Endothelial cell (in vitro differentiated cells): ENCODE measurements around the gene SERPINA5. TPM values are rescaled to one million over a fixed set of nuclear protein-coding genes. Genes with fewer than 3 reads are reported as not detected.

Experiments used
- DNase-seq: peaks from one replicate; pipeline ENCODE4 v3.0.0; 2021; ENCODE audit warnings: low spot score
- H3K27ac Mint-ChIP-seq: one replicate; pipeline ENCODE4 v1.8.0; 2021; ENCODE audit warnings: mixed read lengths, inconsistent platforms; ENCODE audit not compliant: unreplicated experiment
- H3K27me3 Mint-ChIP-seq: one replicate; pipeline ENCODE4 v1.8.0; 2021; ENCODE audit warnings: mild to moderate bottlenecking, moderate library complexity, mixed read lengths, inconsistent platforms; ENCODE audit not compliant: unreplicated experiment
- H3K36me3 Mint-ChIP-seq: one replicate; pipeline ENCODE4 v1.8.0; 2021; ENCODE audit warnings: mild to moderate bottlenecking, low read depth, mixed read lengths, inconsistent platforms; ENCODE audit not compliant: unreplicated experiment
- H3K4me1 Mint-ChIP-seq: one replicate; pipeline ENCODE4 v1.8.0; 2021; ENCODE audit warnings: mild to moderate bottlenecking, mixed read lengths, inconsistent platforms; ENCODE audit not compliant: unreplicated experiment
- H3K4me3 Mint-ChIP-seq: one replicate; pipeline ENCODE4 v1.8.0; 2021; ENCODE audit warnings: mild to moderate bottlenecking, mixed read lengths, inconsistent platforms; ENCODE audit not compliant: unreplicated experiment
- H3K9me3 Mint-ChIP-seq: one replicate; pipeline ENCODE4 v1.8.0; 2021; ENCODE audit warnings: mixed read lengths, inconsistent platforms; ENCODE audit not compliant: unreplicated experiment
- total RNA-seq: library from RNA; stranded (reverse); fragmentation: NEBNext Ultra II Directional; extraction: Animal tissue kit (Norgen Biotek cat#: 25700); gene quantifications from one replicate; pipeline ENCODE4 v1.2.1, GENCODE V29; 2021; ENCODE audit not compliant: unreplicated experiment
- TF ChIP-seq, protein P1 (sequence below): fragments of 200-600 bp; sonication (generic); IDR thresholded peaks from one replicate; pipeline ENCODE4 v1.5.0; 2021; ENCODE audit warnings: antibody characterized with exemption; ENCODE audit not compliant: unreplicated experiment

Gene SERPINA5
- total RNA-seq, 1 donor from 2014 or later, result 0.26 TPM

DNA sequence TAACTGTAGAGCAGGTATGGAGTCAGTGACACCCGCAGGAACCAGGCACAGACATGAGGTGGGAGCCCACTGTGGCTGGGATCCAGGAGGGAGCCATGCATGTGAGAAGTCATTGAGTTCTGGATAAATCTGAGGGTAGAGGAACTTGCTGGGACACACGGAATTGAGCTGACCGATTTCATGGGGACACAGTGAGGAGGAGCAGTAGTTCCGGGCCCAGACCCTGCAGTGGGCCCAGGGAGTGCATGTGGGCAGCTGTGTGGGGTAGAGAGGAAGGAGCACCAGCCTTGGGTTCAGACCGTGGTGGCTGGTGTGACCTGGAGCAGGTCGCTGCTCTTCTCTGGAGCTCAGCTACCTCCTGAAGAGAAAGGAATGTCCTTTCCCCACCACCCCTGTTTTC, 39.4 kb downstream of the SERPINA5 start:
- TF ChIP-seq, protein P1, sequence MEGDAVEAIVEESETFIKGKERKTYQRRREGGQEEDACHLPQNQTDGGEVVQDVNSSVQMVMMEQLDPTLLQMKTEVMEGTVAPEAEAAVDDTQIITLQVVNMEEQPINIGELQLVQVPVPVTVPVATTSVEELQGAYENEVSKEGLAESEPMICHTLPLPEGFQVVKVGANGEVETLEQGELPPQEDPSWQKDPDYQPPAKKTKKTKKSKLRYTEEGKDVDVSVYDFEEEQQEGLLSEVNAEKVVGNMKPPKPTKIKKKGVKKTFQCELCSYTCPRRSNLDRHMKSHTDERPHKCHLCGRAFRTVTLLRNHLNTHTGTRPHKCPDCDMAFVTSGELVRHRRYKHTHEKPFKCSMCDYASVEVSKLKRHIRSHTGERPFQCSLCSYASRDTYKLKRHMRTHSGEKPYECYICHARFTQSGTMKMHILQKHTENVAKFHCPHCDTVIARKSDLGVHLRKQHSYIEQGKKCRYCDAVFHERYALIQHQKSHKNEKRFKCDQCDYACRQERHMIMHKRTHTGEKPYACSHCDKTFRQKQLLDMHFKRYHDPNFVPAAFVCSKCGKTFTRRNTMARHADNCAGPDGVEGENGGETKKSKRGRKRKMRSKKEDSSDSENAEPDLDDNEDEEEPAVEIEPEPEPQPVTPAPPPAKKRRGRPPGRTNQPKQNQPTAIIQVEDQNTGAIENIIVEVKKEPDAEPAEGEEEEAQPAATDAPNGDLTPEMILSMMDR, result no peak
- no peak for DNase-seq
- H3K4me1 Mint-ChIP-seq, result no peaks in the 10 kb centered on the region
- peaks cover 27% of the 10 kb centered on the region for H3K36me3 Mint-ChIP-seq
- H3K27me3 Mint-ChIP-seq, result peaks cover 9% of the 10 kb centered on the region
- no peak overlapping the region for H3K4me3 Mint-ChIP-seq
- peaks cover 31% of the 10 kb centered on the region for H3K9me3 Mint-ChIP-seq
- no peak overlapping the region for H3K27ac Mint-ChIP-seq

DNA sequence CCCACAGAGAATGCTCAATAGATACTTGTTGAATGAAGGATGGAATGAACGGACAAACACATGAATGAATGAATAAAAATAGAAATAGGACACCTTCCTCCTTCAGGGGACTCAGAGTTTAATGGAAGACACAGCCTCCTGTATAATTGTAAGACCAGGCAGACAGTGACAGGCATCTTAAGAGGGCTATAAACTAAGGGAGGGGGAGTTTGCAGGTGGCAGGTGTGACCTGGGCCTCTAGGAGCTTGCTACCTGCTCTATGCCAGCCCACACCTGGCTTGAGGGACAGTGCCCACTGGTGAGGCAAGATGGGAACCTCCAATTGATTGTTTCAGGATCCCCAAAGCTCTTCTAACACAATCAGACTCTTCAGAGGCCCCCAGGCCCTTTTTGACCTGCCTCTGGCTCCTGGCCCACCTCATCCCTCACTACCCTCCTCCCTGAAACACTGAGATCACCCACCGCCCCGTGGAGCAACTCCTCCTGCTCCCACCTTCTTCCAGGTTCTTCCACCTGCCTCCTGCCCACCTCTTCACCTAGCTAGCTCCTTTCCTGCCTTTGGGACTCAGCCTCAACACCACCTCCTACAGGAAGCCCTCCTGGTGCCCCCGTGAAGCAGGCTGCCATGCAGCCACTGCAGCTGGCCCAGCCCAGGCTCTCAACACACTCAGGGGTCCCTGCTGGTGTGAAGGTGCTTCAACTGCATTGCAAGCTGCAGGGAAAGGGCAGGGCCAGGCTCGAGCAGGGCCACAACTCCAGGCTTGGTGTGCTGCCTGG, 40.3 kb downstream of the SERPINA5 start:
- no peaks in the 10 kb centered on the region for H3K4me1 Mint-ChIP-seq
- no peak overlapping the region for H3K4me3 Mint-ChIP-seq
- H3K27ac Mint-ChIP-seq, result no peak overlapping the region
- peaks cover 31% of the 10 kb centered on the region for H3K9me3 Mint-ChIP-seq
- peaks cover 27% of the 10 kb centered on the region for H3K36me3 Mint-ChIP-seq
- peaks cover 5% of the 10 kb centered on the region for H3K27me3 Mint-ChIP-seq
- DNase-seq, result no peak
- TF ChIP-seq, protein P1, result no peak

DNA sequence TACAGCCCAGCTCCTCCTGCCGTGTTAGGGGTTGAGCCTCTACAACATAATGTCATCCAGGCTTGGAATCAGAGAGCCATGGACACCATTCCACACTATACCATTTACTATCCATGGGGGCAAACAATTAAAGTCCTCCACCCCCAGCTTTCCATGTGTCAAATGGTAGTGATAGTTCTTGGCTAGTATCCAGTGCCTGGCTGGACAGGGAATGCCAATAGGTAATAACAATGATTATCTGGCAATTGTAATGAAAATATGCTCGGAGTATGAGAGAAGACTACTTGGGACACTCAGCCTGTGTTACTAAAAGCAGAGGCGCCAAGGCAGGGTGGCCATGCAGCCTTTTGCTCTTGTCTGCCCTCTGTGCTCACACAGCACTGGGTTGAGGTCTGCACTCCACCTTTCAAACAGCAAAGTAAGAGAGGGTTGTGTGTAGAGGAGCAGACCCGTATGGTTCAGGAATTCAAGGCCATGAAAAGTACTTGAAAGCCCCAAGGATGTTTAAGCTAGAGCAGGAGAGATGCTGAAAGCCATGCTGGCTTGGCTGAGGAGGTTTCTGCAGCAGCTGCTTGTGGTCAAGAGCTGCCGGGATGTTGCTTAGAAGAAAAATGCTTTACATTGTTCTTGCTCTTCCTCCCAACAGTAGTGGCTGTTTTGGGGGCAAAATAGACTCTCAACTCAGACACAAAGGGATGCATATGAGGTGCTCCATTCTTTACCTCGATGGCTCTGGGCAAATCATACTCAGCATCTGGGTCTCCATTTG, 41.6 kb downstream of the SERPINA5 start:
- peaks cover 18% of the 10 kb centered on the region for H3K36me3 Mint-ChIP-seq
- H3K27ac Mint-ChIP-seq, result no peak overlapping the region
- DNase-seq, result no peak
- H3K4me3 Mint-ChIP-seq, result no peak overlapping the region
- H3K9me3 Mint-ChIP-seq, result peaks cover 23% of the 10 kb centered on the region
- peaks cover 5% of the 10 kb centered on the region for H3K27me3 Mint-ChIP-seq
- TF ChIP-seq, protein P1, result no peak
- H3K4me1 Mint-ChIP-seq, result no peaks in the 10 kb centered on the region

DNA sequence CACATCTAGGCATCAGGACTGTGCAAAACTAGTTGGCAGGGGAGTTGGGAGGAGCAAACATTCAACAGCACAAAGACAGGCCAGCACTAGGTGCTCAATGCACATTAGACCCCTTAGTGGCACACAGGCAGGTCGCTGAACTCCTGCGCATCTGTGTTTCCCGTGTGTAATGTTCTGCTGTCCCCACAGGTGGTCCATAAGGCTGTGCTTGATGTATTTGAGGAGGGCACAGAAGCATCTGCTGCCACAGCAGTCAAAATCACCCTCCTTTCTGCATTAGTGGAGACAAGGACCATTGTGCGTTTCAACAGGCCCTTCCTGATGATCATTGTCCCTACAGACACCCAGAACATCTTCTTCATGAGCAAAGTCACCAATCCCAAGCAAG, 42.2 kb downstream of the SERPINA5 start:
- Mint-ChIP-seq H3K9me3 (peaks cover 19% of the 10 kb centered on the region), H3K27ac (no peak overlapping the region)

More for the DNA sequence above, 42.2 kb downstream of the SERPINA5 start:
- no peak for DNase-seq
- TF ChIP-seq, protein P1, result no peak
- Mint-ChIP-seq H3K27me3 (peaks cover 5% of the 10 kb centered on the region), H3K4me1 (no peaks in the 10 kb centered on the region), H3K4me3 (no peak overlapping the region), H3K36me3 (peaks cover 16% of the 10 kb centered on the region)
